ENCODE results near the gene TRIM26. TPM values are rescaled to one million over a fixed set of nuclear protein-coding genes. Genes with fewer than 3 reads are reported as not detected.
A peak's percentile ranks its signal among the peaks of the same experiment; 100 is the strongest.

TRIM26 gene, protein sequence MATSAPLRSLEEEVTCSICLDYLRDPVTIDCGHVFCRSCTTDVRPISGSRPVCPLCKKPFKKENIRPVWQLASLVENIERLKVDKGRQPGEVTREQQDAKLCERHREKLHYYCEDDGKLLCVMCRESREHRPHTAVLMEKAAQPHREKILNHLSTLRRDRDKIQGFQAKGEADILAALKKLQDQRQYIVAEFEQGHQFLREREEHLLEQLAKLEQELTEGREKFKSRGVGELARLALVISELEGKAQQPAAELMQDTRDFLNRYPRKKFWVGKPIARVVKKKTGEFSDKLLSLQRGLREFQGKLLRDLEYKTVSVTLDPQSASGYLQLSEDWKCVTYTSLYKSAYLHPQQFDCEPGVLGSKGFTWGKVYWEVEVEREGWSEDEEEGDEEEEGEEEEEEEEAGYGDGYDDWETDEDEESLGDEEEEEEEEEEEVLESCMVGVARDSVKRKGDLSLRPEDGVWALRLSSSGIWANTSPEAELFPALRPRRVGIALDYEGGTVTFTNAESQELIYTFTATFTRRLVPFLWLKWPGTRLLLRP
- 20.6 and 29.3 TPM in 2 replicates for total RNA-seq

DNA sequence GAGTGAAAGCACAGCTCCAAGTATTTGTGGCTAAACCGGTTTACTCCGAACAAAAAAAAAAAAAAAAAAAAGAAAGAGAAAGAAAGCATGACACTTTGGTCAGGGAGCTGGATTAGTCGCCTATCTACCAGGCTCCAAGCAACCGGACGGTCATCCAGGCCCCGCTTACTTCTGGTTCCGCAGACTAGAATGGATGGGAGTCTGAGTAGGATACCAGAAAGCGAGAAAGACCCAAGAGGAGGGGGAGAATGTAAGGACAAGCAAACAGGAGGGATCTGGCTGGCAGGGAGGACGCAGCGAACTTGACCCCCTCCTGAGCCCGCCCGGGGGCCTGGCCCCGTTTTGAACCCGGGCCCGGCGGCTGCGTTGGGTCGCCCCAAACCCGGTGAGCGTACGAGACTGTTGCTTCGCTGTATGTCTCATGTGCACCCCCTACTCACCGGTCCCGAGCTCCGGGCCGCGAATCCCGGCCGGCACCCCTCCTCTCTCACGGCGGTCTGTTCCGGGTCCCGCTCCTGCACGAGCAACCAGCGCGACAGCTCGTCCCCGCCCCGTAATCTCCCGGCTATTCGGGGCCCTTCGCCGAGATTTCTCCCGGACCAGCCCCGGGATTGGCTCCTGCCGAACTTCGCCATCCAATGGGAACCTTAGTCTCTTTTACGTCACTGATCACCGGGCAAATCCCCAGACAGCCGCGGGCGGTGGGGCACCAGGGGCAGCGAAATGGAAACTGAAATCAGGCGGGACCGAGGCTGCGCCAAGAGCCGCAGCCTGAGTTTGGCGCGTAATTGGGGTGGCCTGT, at the start of gene TRIM26:
TSS of gene TRIM26 (minus strand) at position 542 of the 802 bp plus-strand sequence. CDS start 14,303 bp downstream, outside the sequence.
- Histone ChIP-seq H3K9me3 (ENCODE audit: low read depth, low read length) (no peaks in the 10 kb centered on the region), H2AFZ (ENCODE audit: low read length) (peak within 1 kb of the TSS; percentile 98), H3K36me3 (ENCODE audit: insufficient read depth, low read length) (no peaks in the 10 kb centered on the region), H3K79me2 (ENCODE audit: insufficient read depth, low read length) (peaks cover 47% of the 10 kb centered on the region), H3K27ac (ENCODE audit: low read depth, low read length) (peak within 1 kb of the TSS; percentile 97), H4K20me1 (ENCODE audit: insufficient read depth, low read length) (peaks cover 25% of the 10 kb centered on the region), H3K27me3 (ENCODE audit: insufficient read depth, low read length) (no peaks in the 10 kb centered on the region), H3K4me1 (ENCODE audit: insufficient read depth, low read length) (peaks cover 31% of the 10 kb centered on the region), H3K4me2 (ENCODE audit: insufficient read depth, low read length) (peak within 1 kb of the TSS; percentile 88), H3K4me3 (ENCODE audit: insufficient read depth, low read length) (peak within 1 kb of the TSS; percentile 79)
- TF ChIP-seq, protein P1, sequence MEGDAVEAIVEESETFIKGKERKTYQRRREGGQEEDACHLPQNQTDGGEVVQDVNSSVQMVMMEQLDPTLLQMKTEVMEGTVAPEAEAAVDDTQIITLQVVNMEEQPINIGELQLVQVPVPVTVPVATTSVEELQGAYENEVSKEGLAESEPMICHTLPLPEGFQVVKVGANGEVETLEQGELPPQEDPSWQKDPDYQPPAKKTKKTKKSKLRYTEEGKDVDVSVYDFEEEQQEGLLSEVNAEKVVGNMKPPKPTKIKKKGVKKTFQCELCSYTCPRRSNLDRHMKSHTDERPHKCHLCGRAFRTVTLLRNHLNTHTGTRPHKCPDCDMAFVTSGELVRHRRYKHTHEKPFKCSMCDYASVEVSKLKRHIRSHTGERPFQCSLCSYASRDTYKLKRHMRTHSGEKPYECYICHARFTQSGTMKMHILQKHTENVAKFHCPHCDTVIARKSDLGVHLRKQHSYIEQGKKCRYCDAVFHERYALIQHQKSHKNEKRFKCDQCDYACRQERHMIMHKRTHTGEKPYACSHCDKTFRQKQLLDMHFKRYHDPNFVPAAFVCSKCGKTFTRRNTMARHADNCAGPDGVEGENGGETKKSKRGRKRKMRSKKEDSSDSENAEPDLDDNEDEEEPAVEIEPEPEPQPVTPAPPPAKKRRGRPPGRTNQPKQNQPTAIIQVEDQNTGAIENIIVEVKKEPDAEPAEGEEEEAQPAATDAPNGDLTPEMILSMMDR (IDR thresholded peaks at IDR 0.05; ENCODE audit: extremely low read depth, low read depth, low read length) = no peak
- DNase-seq (ENCODE audit: insufficient read length, low spot score, missing footprints) = peak; percentile 99

DNA sequence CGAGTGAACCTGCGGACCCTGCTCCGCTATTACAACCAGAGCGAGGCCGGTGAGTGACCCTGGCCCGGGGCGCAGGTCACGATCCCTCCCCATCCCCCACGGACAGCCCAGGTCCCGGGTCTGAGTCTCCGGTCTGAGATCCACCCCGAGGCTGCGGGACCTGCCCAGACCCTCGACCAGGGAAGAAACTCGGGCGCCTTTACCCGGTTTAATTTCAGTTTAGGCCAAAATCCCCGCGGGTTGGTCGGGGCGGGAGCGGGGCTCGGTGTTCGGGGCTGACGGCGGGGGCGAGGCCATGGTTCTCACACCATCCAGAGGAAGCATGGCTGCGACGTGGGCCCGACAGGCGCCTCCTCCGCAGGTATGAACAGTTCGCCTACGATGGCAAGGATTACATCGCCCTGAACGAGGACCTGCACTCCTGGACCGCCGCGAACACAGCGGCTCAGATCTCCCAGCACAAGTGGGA, 46.9 kb upstream of the TRIM26 start:
- TF ChIP-seq, protein P1 (IDR thresholded peaks at IDR 0.05; ENCODE audit: extremely low read depth, low read depth, low read length) = no peak
- Histone ChIP-seq H3K27me3 (ENCODE audit: insufficient read depth, low read length) (no peaks in the 10 kb centered on the region), H2AFZ (ENCODE audit: low read length) (peak overlapping the region; percentile 94), H3K36me3 (ENCODE audit: insufficient read depth, low read length) (peaks cover under 1% of the 10 kb centered on the region), H3K27ac (ENCODE audit: low read depth, low read length) (peak overlapping the region; percentile 77), H3K79me2 (ENCODE audit: insufficient read depth, low read length) (no peaks in the 10 kb centered on the region), H3K4me2 (ENCODE audit: insufficient read depth, low read length) (peak overlapping the region; percentile 92), H3K4me1 (ENCODE audit: insufficient read depth, low read length) (peaks cover 19% of the 10 kb centered on the region), H3K4me3 (ENCODE audit: insufficient read depth, low read length) (peak overlapping the region; percentile 90), H3K9me3 (ENCODE audit: low read depth, low read length) (no peaks in the 10 kb centered on the region), H4K20me1 (ENCODE audit: insufficient read depth, low read length) (no peaks in the 10 kb centered on the region)
- DNase-seq (ENCODE audit: insufficient read length, low spot score, missing footprints) = peak; percentile 18

DNA sequence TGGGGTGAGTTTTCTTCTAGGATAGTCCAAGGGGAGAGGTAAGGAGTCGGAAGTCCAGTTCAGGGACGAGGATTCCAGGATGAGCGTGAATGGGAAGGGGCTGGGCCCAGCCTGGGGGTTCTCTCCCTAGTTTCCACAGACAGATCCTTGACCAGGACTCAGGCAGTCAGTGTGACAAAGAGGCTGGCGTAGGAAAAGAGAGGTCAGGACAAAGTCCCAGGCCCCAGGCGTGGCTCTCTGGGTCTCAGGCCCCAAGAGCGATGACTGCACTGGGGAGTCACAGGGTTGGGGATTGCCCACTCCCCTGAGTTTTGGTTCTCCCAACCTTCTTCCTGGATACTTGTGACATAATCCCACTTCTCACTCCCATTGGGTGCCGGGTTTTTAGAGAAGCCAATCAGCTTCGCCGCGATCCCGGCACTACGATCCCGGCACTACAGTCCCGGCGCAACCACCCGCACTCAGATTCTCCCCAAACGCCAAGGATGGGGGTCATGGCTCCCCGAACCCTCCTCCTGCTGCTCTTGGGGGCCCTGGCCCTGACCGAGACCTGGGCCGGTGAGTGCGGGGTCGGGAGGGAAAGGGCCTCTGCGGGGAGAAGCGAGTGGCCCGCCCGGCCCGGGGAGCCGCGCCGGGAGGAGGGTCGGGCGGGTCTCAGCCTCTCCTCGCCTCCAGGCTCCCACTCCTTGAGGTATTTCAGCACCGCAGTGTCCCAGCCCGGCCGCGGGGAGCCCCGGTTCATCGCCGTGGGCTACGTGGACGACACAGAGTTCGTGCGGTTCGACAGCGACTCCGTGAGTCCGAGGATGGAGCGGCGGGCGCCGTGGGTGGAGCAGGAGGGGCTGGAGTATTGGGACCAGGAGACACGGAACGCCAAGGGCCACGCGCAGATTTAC, 46.2 kb upstream of the TRIM26 start:
- Histone ChIP-seq H3K4me3 (ENCODE audit: insufficient read depth, low read length) (peak overlapping the region; percentile 90), H3K4me2 (ENCODE audit: insufficient read depth, low read length) (peak overlapping the region; percentile 92), H3K4me1 (ENCODE audit: insufficient read depth, low read length) (peaks cover 13% of the 10 kb centered on the region), H2AFZ (ENCODE audit: low read length) (peak overlapping the region; percentile 94), H3K9me3 (ENCODE audit: low read depth, low read length) (no peaks in the 10 kb centered on the region), H3K79me2 (ENCODE audit: insufficient read depth, low read length) (no peaks in the 10 kb centered on the region), H3K27me3 (ENCODE audit: insufficient read depth, low read length) (no peaks in the 10 kb centered on the region), H3K27ac (ENCODE audit: low read depth, low read length) (peak overlapping the region; percentile 77), H4K20me1 (ENCODE audit: insufficient read depth, low read length) (no peaks in the 10 kb centered on the region), H3K36me3 (ENCODE audit: insufficient read depth, low read length) (no peaks in the 10 kb centered on the region)
- TF ChIP-seq, protein P1 (IDR thresholded peaks at IDR 0.05; ENCODE audit: extremely low read depth, low read depth, low read length) = peak; percentile 31
- peak; percentile 96 for DNase-seq (ENCODE audit: insufficient read length, low spot score, missing footprints)

Measured in osteoblast (primary cell).